C4-2B (cell line): ENCODE data around the gene SLC22A24.

Experiments
- CTCF ChIP-seq: fragments of 450-650 bp; conservative IDR thresholded peaks from 2 replicates; pipeline ENCODE4 v1.5.1; 2017; ENCODE audit warnings: mild to moderate bottlenecking
- ZFX ChIP-seq: fragments of 450-650 bp; IDR thresholded peaks from 2 replicates; pipeline ENCODE4 v1.6.1; 2017

GRCh38 chr11:63180536-63180935 lies 36.5 kb upstream of the SLC22A24 start:
- TF ChIP-seq CTCF (no peak), ZFX (no peak)
